Measurements from ENCODE around the gene FRMD1. TPM values are rescaled to one million over a fixed set of nuclear protein-coding genes. Genes with fewer than 3 reads are reported as not detected.

FRMD1 gene
- total RNA-seq, 1 experiment from 2014 or later = not detected

GRCh38 chr6:168120390-168121302 lies 41.6 kb upstream of the FRMD1 start:
- H3K4me1 ChIP-seq (ENCODE audit: control insufficient read depth in 1 of 2, insufficient read depth in 2 of 2, low read length in 2 of 2) = no peaks in the 10 kb centered on the region
- H4K20me1 ChIP-seq (ENCODE audit: insufficient read depth) = no peaks in the 10 kb centered on the region
- no peaks in the 10 kb centered on the region for H3K27me3 ChIP-seq (ENCODE audit: insufficient read depth, low read length)
- H3K9me2 ChIP-seq (ENCODE audit: insufficient read depth) = no peaks in the 10 kb centered on the region
- TF ChIP-seq, protein P1, sequence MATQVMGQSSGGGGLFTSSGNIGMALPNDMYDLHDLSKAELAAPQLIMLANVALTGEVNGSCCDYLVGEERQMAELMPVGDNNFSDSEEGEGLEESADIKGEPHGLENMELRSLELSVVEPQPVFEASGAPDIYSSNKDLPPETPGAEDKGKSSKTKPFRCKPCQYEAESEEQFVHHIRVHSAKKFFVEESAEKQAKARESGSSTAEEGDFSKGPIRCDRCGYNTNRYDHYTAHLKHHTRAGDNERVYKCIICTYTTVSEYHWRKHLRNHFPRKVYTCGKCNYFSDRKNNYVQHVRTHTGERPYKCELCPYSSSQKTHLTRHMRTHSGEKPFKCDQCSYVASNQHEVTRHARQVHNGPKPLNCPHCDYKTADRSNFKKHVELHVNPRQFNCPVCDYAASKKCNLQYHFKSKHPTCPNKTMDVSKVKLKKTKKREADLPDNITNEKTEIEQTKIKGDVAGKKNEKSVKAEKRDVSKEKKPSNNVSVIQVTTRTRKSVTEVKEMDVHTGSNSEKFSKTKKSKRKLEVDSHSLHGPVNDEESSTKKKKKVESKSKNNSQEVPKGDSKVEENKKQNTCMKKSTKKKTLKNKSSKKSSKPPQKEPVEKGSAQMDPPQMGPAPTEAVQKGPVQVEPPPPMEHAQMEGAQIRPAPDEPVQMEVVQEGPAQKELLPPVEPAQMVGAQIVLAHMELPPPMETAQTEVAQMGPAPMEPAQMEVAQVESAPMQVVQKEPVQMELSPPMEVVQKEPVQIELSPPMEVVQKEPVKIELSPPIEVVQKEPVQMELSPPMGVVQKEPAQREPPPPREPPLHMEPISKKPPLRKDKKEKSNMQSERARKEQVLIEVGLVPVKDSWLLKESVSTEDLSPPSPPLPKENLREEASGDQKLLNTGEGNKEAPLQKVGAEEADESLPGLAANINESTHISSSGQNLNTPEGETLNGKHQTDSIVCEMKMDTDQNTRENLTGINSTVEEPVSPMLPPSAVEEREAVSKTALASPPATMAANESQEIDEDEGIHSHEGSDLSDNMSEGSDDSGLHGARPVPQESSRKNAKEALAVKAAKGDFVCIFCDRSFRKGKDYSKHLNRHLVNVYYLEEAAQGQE (IDR thresholded peaks at IDR 0.05; ENCODE audit: low read depth) = no peak
- TF ChIP-seq, protein P2, sequence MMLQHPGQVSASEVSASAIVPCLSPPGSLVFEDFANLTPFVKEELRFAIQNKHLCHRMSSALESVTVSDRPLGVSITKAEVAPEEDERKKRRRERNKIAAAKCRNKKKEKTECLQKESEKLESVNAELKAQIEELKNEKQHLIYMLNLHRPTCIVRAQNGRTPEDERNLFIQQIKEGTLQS (IDR thresholded peaks at IDR 0.05) = no peak
- TF ChIP-seq ZNF274 (IDR thresholded peaks at IDR 0.05; ENCODE audit: low read depth, low read length) (no peak), EGR1 (IDR thresholded peaks at IDR 0.05; ENCODE audit: low read depth) (no peak), ELF1 (IDR thresholded peaks at IDR 0.05; ENCODE audit: borderline replicate concordance, low read depth) (no peak)
- ChIA-PET RAD21 (ENCODE audit: low non-redundant PET in 1 of 2, low total read pairs in 2 of 2, uncharacterized antibody in 2 of 2, unreplicated experiment in 2 of 2) (no interaction called here), CTCF (no interaction called here), POLR2A (no interaction called here)
- no peaks in the 10 kb centered on the region for H3K79me2 ChIP-seq (ENCODE audit: insufficient read depth, low read length)
- intact Hi-C loops (cut with micrococcal nuclease) = no loop called here
- BruUV-seq (replicated peaks) = no TSS peak
- no peaks in the 10 kb centered on the region for H3K9me3 ChIP-seq (ENCODE audit: control insufficient read depth in 1 of 2, insufficient read depth in 1 of 2, low read depth in 1 of 2, low read length in 2 of 2)
- H2AFZ ChIP-seq (ENCODE audit: low read depth, low read length, poor library complexity, severe bottlenecking) = no peak overlapping the region
- ATAC-seq (no peak), DNase-seq (ENCODE audit: low read depth, low spot score) (no peak)
- H3K36me3 ChIP-seq (ENCODE audit: control insufficient read depth in 1 of 2, insufficient read depth in 2 of 2, low read length in 2 of 2) = no peaks in the 10 kb centered on the region
- H3K27ac ChIP-seq (ENCODE audit: low read depth, low read length) = no peak overlapping the region
- H3K4me3 ChIP-seq (replicated peaks in 1 of 2; ENCODE audit: low read depth in 1 of 2, low read length in 2 of 2) = no peak overlapping the region
- H3K9ac ChIP-seq (ENCODE audit: low read length) = no peak overlapping the region
- H3K4me2 ChIP-seq (ENCODE audit: low read length) = no peak overlapping the region

Data from HCT116 (cell line).